Activated CD4-positive, alpha-beta T cell treated with anti-CD3 and anti-CD28 coated beads, Interleukin-10, Interleukin-2, amounts not matched to agents 100 ng/mL and 50 ng/mL, durations not matched to agents 16 hours and 8 hours (primary cell): Measurements from ENCODE around the gene TPO.

Experiments
- DNase-seq: peaks from one replicate; pipeline ENCODE4 v3.0.0-alpha.2; 2020

The TPO gene

GRCh38 chr2:1588051-1588977 is 175.1 kb downstream of the TPO start:
- no peak for DNase-seq

- no peak for DNase-seq
Observed at GRCh38 chr2:1588978-1589621, 175.8 kb downstream of the TPO start.

- DNase-seq, result no peak
Observed at GRCh38 chr2:1590596-1591460, 177.6 kb downstream of the TPO start.

- DNase-seq, result no peak
Observed at GRCh38 chr2:1591461-1591770, 178.2 kb downstream of the TPO start.
